Measurements from ENCODE around the gene PGBD5.
A peak's percentile ranks its signal among the peaks of the same experiment; 100 is the strongest.

Gene PGBD5

GRCh38 chr1:230387876-230388275, 38.3 kb downstream of the PGBD5 start:
- intact Hi-C loops (cut with DNase I; ENCODE audit: low total_unique reads): no loop called here
- Histone ChIP-seq H3K9me3 (no peaks in the 10 kb centered on the region), H3K4me1 (no peaks in the 10 kb centered on the region), H3K27me3 (peaks cover 0 to 13% of the 10 kb centered on the region in 2 donors), H3K4me3 (no peak overlapping the region), H3K27ac (no peak overlapping the region), H3K36me3 (no peaks in the 10 kb centered on the region)
- peak in 1 of 2 donors; percentile 28 for DNase-seq
- TF ChIP-seq CTCF (IDR thresholded peaks at IDR 0.05): no peak

DNA sequence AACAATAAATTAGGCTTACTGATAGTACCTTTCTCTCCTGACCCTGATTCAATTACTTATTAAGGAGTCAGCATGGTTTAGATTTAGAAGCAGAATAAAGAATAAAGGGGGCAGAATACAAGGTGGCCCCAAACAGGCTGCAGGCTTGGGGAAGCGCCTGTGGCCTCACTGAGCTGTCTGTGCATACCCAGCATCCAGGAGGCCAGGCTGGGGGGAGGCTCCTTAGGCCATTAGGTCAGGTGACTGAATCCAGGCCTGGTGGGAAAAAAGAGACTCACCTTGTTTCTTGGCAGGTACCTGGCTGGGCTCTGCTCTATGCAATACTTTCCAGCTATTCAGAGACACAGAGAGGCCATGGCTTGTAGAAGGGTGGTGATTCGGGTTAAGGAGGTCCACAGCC, 38.8 kb downstream of the PGBD5 start:
- no peak overlapping the region for H3K4me3 ChIP-seq
- H3K4me1 ChIP-seq: no peaks in the 10 kb centered on the region
- peak in 1 of 2 donors; percentile 1 for DNase-seq
- no peaks in the 10 kb centered on the region for H3K9me3 ChIP-seq
- intact Hi-C loops (cut with DNase I; ENCODE audit: low total_unique reads): no loop called here
- peaks cover 0 to 9% of the 10 kb centered on the region in 2 donors for H3K27me3 ChIP-seq
- TF ChIP-seq CTCF (IDR thresholded peaks at IDR 0.05): no peak
- H3K27ac ChIP-seq: no peak overlapping the region
- H3K36me3 ChIP-seq: no peaks in the 10 kb centered on the region

GRCh38 chr1:230386637-230387262, 39.4 kb downstream of the PGBD5 start:
- TF ChIP-seq CTCF (IDR thresholded peaks at IDR 0.05): no peak
- no peak overlapping the region for H3K27ac ChIP-seq
- peaks cover 0 to 9% of the 10 kb centered on the region in 2 donors for H3K27me3 ChIP-seq
- no peak for DNase-seq
- no peak overlapping the region for H3K4me3 ChIP-seq
- peaks cover 0 to 2% (median 0%) of the 10 kb centered on the region in 4 donors for H3K4me1 ChIP-seq
- no peaks in the 10 kb centered on the region for H3K36me3 ChIP-seq
- H3K9me3 ChIP-seq: no peaks in the 10 kb centered on the region
- intact Hi-C loops (cut with DNase I; ENCODE audit: low total_unique reads): no loop called here

DNA sequence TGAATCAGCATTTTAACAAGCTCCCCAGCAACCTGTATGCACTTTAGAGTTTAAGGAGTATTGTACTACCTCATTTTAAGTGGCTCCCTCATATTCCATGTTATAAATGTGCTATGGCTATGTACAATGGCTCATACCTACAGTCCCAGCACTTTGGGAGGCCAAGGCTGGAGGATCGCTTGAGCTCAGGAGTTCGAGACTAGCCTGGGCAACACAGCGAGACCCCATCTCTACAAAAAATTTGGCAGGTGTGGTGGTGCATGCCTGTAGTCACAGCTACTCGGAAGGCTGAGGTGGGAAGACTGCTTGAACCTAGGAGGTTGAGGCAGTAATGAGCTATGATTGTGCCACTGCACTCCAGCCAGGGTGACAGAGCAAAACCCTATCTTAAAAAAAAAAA, 40.2 kb downstream of the PGBD5 start:
- Histone ChIP-seq H3K9me3 (no peaks in the 10 kb centered on the region), H3K27ac (no peak overlapping the region), H3K4me1 (peaks cover 0 to 7% (median 0%) of the 10 kb centered on the region in 4 donors), H3K4me3 (no peak overlapping the region), H3K36me3 (no peaks in the 10 kb centered on the region), H3K27me3 (peaks cover 0 to 7% of the 10 kb centered on the region in 2 donors)
- DNase-seq: no peak
- no peak for TF ChIP-seq CTCF (IDR thresholded peaks at IDR 0.05)
- intact Hi-C loops (cut with DNase I; ENCODE audit: low total_unique reads): no loop called here

DNA sequence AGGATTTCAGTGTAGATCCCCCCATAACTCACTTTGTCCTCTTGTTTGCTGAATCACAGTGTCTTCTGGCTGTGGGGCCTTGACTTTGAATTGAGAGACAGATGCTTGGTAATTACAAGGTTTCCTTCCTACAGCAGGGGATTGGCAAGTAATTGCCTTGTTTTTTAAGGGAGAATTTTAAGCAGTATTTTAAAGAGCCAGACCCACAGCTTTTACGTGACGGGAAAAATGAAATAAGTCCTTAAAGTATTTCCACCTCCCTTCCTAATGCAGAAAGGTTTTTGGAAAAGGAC, 41.0 kb downstream of the PGBD5 start:
- TF ChIP-seq CTCF (IDR thresholded peaks at IDR 0.05): no peak
- Histone ChIP-seq H3K27me3 (no peaks in the 10 kb centered on the region), H3K4me1 (peaks cover 0 to 7% (median 0%) of the 10 kb centered on the region in 4 donors), H3K4me3 (no peak overlapping the region), H3K9me3 (peaks cover 0 to 4% (median 0%) of the 10 kb centered on the region in 3 donors), H3K36me3 (no peaks in the 10 kb centered on the region), H3K27ac (no peak overlapping the region)
- intact Hi-C loops (cut with DNase I; ENCODE audit: low total_unique reads): no loop called here
- DNase-seq: no peak
